HepG2 (cell line): ENCODE data around the gene ACD. TPM values are rescaled to one million over a fixed set of nuclear protein-coding genes. Genes with fewer than 3 reads are reported as not detected.
A peak's percentile ranks its signal among the peaks of the same experiment; 100 is the strongest.

Experiments used
- ATAC-seq: fragments of 200-7000 bp; cut with Tn5 transposase; 3 replicates; pipeline ENCODE4 v1.9.1; 2020; ENCODE audit warnings: mild to moderate bottlenecking, moderate library complexity
- BruUV-seq: library from RNA; stranded (reverse); fragments of 400-500 nt; replicated peaks from 2 replicates; lab custom pipeline; 2021; lab: Mats Ljungman, UMichigan
- CTCF ChIA-PET: fragments of 300-600 bp; formaldehyde crosslinking; extraction: SDS; loops from one replicate; lab custom pipeline; 2021; ENCODE audit warnings: low total read pairs, inconsistent platforms, low intra/inter-chr PET ratio; lab: Yijun Ruan, JAX
- POLR2A ChIA-PET: fragments of 350-600 bp; sonication (Branson Sonifier 250); formaldehyde crosslinking; loops from one replicate; lab custom pipeline; 2020; ENCODE audit warnings: antibody characterized with exemption, inconsistent platforms; lab: Yijun Ruan, JAX
- DNase-seq: peaks from one replicate; pipeline ENCODE4 v3.0.0-alpha.2; 2015; ENCODE audit warnings: low spot score
- FAIRE-seq: peaks from 3 replicates; lab custom pipeline; 2011; peaks lifted over from hg19 to GRCh38; lab: Jason Lieb, UNC
- H2AFZ ChIP-seq: one replicate; pipeline ENCODE4 v1.6.1; 2011; ENCODE audit warnings: low read length, inconsistent platforms
- H3K27ac ChIP-seq: fragments of 300-600 bp; 3 replicates; pipeline ENCODE4 v1.8.0; 2011; ENCODE audit warnings: mixed run types, mild to moderate bottlenecking, mixed read lengths, low read length, inconsistent platforms; ENCODE audit not compliant: insufficient read depth; ENCODE audit errors: extremely low read length
- H3K27me3 ChIP-seq, 2 experiments: fragments of 200-600 bp in 1 of 2; 2 replicates in 1 of 2; 3 replicates in 1 of 2; pipeline versions ENCODE4 v1.6.0 to v1.8.0; 2011; ENCODE audit warnings: low read length in 2 of 2, mild to moderate bottlenecking in 2 of 2, moderate library complexity in 2 of 2, inconsistent platforms in 1 of 2; ENCODE audit not compliant: insufficient read depth in 2 of 2, control insufficient read depth in 1 of 2
- H3K36me3 ChIP-seq, 2 experiments: fragments of 200-600 bp in 1 of 2; replicated peaks in 1 of 2; 2 replicates in 1 of 2; 3 replicates in 1 of 2; pipeline versions ENCODE4 v1.5.1 to v1.8.0; 2011; ENCODE audit warnings: low read length in 2 of 2, inconsistent platforms in 1 of 2; ENCODE audit not compliant: insufficient read depth in 2 of 2, control insufficient read depth in 1 of 2
- H3K4me1 ChIP-seq: 2 replicates; pipeline ENCODE4 v1.5.1; 2012; ENCODE audit warnings: low read length, inconsistent platforms; ENCODE audit not compliant: insufficient read depth
- H3K4me2 ChIP-seq: 2 replicates; pipeline ENCODE4 v1.6.0; 2011; ENCODE audit warnings: low read depth, low read length, inconsistent platforms
- H3K4me3 ChIP-seq, 3 experiments: fragments of 200-600 bp in 1 of 3; sonication (generic), shearing (Covaris generic) in 1 of 3; replicated peaks in 1 of 3; 2 replicates each; pipeline ENCODE4 v1.5.1; 2011 to 2016; ENCODE audit warnings: low read length in 3 of 3, inconsistent platforms in 2 of 3, low read depth in 2 of 3, mild to moderate bottlenecking in 2 of 3, control low read depth in 1 of 3, mixed read lengths in 1 of 3; ENCODE audit not compliant: insufficient read depth in 1 of 3
- H3K79me2 ChIP-seq: one replicate; pipeline ENCODE4 v1.6.1; 2011; ENCODE audit warnings: low read length, inconsistent platforms; ENCODE audit not compliant: insufficient read depth
- H3K9ac ChIP-seq: 2 replicates; pipeline ENCODE4 v1.6.0; 2011; ENCODE audit warnings: mild to moderate bottlenecking, low read depth, low read length, inconsistent platforms; ENCODE audit not compliant: insufficient read depth
- H3K9me3 ChIP-seq: 2 replicates; pipeline ENCODE4 v1.5.1; 2012; ENCODE audit warnings: mild to moderate bottlenecking, low read length
- H4K20me1 ChIP-seq: 2 replicates; pipeline ENCODE4 v1.6.0; 2011; ENCODE audit warnings: inconsistent platforms, mild to moderate bottlenecking, low read length, moderate library complexity; ENCODE audit not compliant: insufficient read depth
- FOSL2 ChIP-seq: sonication (generic); formaldehyde crosslinking; IDR thresholded peaks from 2 replicates; pipeline ENCODE4 v1.4.0; 2020; ENCODE audit warnings: missing genetic modification reagents
- HMGXB4 ChIP-seq, 2 experiments: sonication (generic) in 1 of 2; formaldehyde crosslinking in 1 of 2; IDR thresholded peaks; 2 replicates each; pipeline versions ENCODE4 v1.4.0 to v1.6.1; 2018 to 2020; ENCODE audit warnings: missing genetic modification reagents in 2 of 2, borderline replicate concordance in 1 of 2, low read depth in 1 of 2, mild to moderate bottlenecking in 1 of 2, missing biosample characterization in 1 of 2
- KDM5B ChIP-seq: sonication (generic); formaldehyde crosslinking; IDR thresholded peaks from 2 replicates; pipeline ENCODE4 v1.4.0; 2020; ENCODE audit warnings: missing genetic modification reagents, mild to moderate bottlenecking, borderline replicate concordance
- NCOA2 ChIP-seq: sonication (generic); formaldehyde crosslinking; IDR thresholded peaks from 2 replicates; pipeline ENCODE4 v1.8.0; 2022; ENCODE audit warnings: inconsistent platforms
- NONO ChIP-seq, 2 experiments: fragments of 450-650 bp in 1 of 2; sonication (generic) in 1 of 2; formaldehyde crosslinking in 1 of 2; IDR thresholded peaks in 1 of 2; conservative IDR thresholded peaks in 1 of 2; 2 replicates each; pipeline versions ENCODE4 v1.6.1 to v1.8.0; 2017 to 2022; ENCODE audit warnings: mild to moderate bottlenecking in 1 of 2, missing genetic modification reagents in 1 of 2, moderate library complexity in 1 of 2
- PATZ1 ChIP-seq: sonication (generic); formaldehyde crosslinking; IDR thresholded peaks from 2 replicates; pipeline ENCODE4 v1.4.0; 2020; ENCODE audit warnings: missing genetic modification reagents
- RBM39 ChIP-seq: fragments of 200-400 bp; formaldehyde crosslinking; IDR thresholded peaks from one replicate; pipeline ENCODE4 v1.6.1; 2018; ENCODE audit warnings: antibody characterized with exemption, mild to moderate bottlenecking, low read depth, low read length; ENCODE audit not compliant: poor library complexity, severe bottlenecking
- RFX3 ChIP-seq: IDR thresholded peaks from 2 replicates; pipeline ENCODE4 v1.6.1; 2016; ENCODE audit warnings: missing biosample characterization, missing genetic modification reagents
- SMAD3 ChIP-seq: sonication (generic); formaldehyde crosslinking; IDR thresholded peaks from 2 replicates; pipeline ENCODE4 v1.4.0; 2020; ENCODE audit warnings: missing genetic modification reagents
- SMC3 ChIP-seq: IDR thresholded peaks from 2 replicates; pipeline ENCODE4 v1.6.1; 2011; ENCODE audit warnings: low read length, improper control_type of control experiment
- TFDP2 ChIP-seq: sonication (generic); formaldehyde crosslinking; IDR thresholded peaks from 2 replicates; pipeline ENCODE4 v1.4.0; 2020; ENCODE audit warnings: missing genetic modification reagents
- THAP11 ChIP-seq: IDR thresholded peaks from 2 replicates; pipeline ENCODE4 v1.6.1; 2016; ENCODE audit warnings: missing biosample characterization, missing genetic modification reagents
- XRCC5 ChIP-seq: fragments of 200-400 bp; formaldehyde crosslinking; optimal IDR thresholded peaks from 2 replicates; pipeline ENCODE3; 2017; ENCODE audit warnings: mild to moderate bottlenecking, low read length
- ZKSCAN8 ChIP-seq: IDR thresholded peaks from 2 replicates; pipeline ENCODE4 v1.6.1; 2016; ENCODE audit warnings: borderline replicate concordance, missing genetic modification reagents, missing compliant biosample characterization
- ZNF260 ChIP-seq: sonication (generic); formaldehyde crosslinking; IDR thresholded peaks from 2 replicates; pipeline ENCODE4 v1.4.0; 2020; ENCODE audit warnings: missing genetic modification reagents, low read depth, mild to moderate bottlenecking, borderline replicate concordance
- ZNF614 ChIP-seq: IDR thresholded peaks from 2 replicates; pipeline ENCODE4 v1.6.1; 2018; ENCODE audit warnings: missing biosample characterization, missing genetic modification reagents, inconsistent platforms, borderline replicate concordance
- ZSCAN20 ChIP-seq: sonication (generic); formaldehyde crosslinking; IDR thresholded peaks from 2 replicates; pipeline ENCODE4 v1.4.0; 2020; ENCODE audit warnings: missing genetic modification reagents, mild to moderate bottlenecking, borderline replicate concordance
- WGBS: methylation state at CpG from one replicate; pipeline ENCODE4 v1.1.6; 2017; ENCODE audit warnings: low lambda C conversion rate; 5-methylcytosine and 5-hydroxymethylcytosine counted together
- in situ Hi-C: cut with HindIII; loops from 2 replicates; pipeline ENCODE4 v1.10.0; 2017; ENCODE audit warnings: low pct_unique_long_range_greater_than_20kb; ENCODE audit not compliant: extremely low pct_ligation_motif_present
- intact Hi-C: fragments of 100-400 bp; cut with micrococcal nuclease; formaldehyde crosslinking; loops from one replicate; pipeline ENCODE4 v1.10.0; 2022; ENCODE audit not compliant: unreplicated experiment
- polyA plus RNA-seq, 8 experiments: library from polyadenylated mRNA; depleted of rRNA in 3 of 8; stranded (reverse) in 7 of 8; unstranded in 1 of 8; fragments of >200 nt; fragmentation: Illumina TruSeq in 4 of 8; extraction: Trizol in 4 of 8; gene quantifications; 2 replicates each; pipeline versions ENCODE4 v1.2.1 to v1.2.3, GENCODE V29; 2011 to 2016; ENCODE audit warnings: low read depth in 4 of 8, missing spikeins in 1 of 8, mixed read lengths in 1 of 8; ENCODE audit not compliant: insufficient read depth in 1 of 8
- total RNA-seq, 5 experiments: library from RNA; depleted of rRNA; stranded (reverse); fragments of >200 nt; fragmentation: Illumina TruSeq; extraction: Trizol; gene quantifications; 2 replicates each; pipeline ENCODE4 v1.2.3, GENCODE V29; 2016; ENCODE audit warnings: low read depth in 1 of 5

The ACD gene
- total and polyA plus RNA-seq, 2 of the 13 experiments (the other 11 are each of a cell fraction or from before 2014, with no cell fraction given): 32.6 to 38.3 TPM

- POLR2A ChIA-PET: interaction anchor here (0.6 to 1.3 kb wide), 3 partner anchors 46 to 147 kb away, joined by 3 to 4 read pairs (median 3); partner anchors contain the start of gene GFOD2
- FAIRE-seq: peak; percentile 93
- peak; percentile 29; the same call in 1 of the 2 replicates for TF ChIP-seq TFDP2 (CRISPR knock-in tag)
- peak; percentile 75 for TF ChIP-seq SMC3
- no peak for TF ChIP-seq ZNF260 (CRISPR knock-in tag)
- 0 out of 2 replicates have a peak, but pooled peaks have one; percentile 10 for TF ChIP-seq PATZ1
- TF ChIP-seq SMAD3 (CRISPR knock-in tag): 0 out of 2 replicates have a peak, but pooled peaks have one; percentile 39
- no peak for TF ChIP-seq RFX3
- no peak for TF ChIP-seq NONO (IDR thresholded peaks at IDR 0.05)
- TF ChIP-seq NONO (CRISPR knock-in tag; conservative IDR thresholded peaks at IDR 0.05): no peak
- TF ChIP-seq XRCC5: peak; percentile 73
- peak; percentile 53; the same call in 1 of the 2 replicates for TF ChIP-seq KDM5B
- no peak for TF ChIP-seq ZSCAN20 (CRISPR knock-in tag)
- peak; percentile 35; the same call in 1 of the 2 replicates for TF ChIP-seq ZKSCAN8
- TF ChIP-seq HMGXB4 (CRISPR knock-in tag; IDR thresholded peaks at IDR 0.05; ENCODE audit: borderline replicate concordance in 1 of 2, low read depth in 1 of 2): 0 out of 4 replicates have a peak, but pooled peaks of 1 of the 2 experiments have one; percentile 30
- TF ChIP-seq ZNF614 (CRISPR knock-in tag): 0 out of 2 replicates have a peak, but pooled peaks have one; percentile 32
- TF ChIP-seq THAP11 (CRISPR knock-in tag): peak; percentile 78
- peak; percentile 8; the same call in 1 of the 2 replicates for TF ChIP-seq FOSL2 (CRISPR knock-in tag)
- TF ChIP-seq NCOA2 (CRISPR knock-in tag): peak; percentile 21; the same call in 1 of the 2 replicates
- no peak for TF ChIP-seq RBM39
These were observed 12.9 kb upstream of the ACD start for GRCh38 chr16:67672739-67673662.

More at GRCh38 chr16:67672739-67673662, 12.9 kb upstream of the ACD start:
- peak; percentile 45 for ATAC-seq
- peaks cover 21% of the 10 kb centered on the region for H3K4me1 ChIP-seq
- peak; percentile 72 for DNase-seq
- H4K20me1 ChIP-seq: no peaks in the 10 kb centered on the region
- H3K9me3 ChIP-seq: no peaks in the 10 kb centered on the region
- no peak overlapping the region for H3K4me2 ChIP-seq
- WGBS: 63% methylated on average over 9 of the region's 13 CpGs
- CTCF ChIA-PET: interaction anchor here (0.7 to 2.0 kb wide), 9 partner anchors 134 to 255 kb away, joined by 3 to 17 read pairs (median 4); partner anchors contain the start of gene TSNAXIP1
- in situ Hi-C loops: no loop called here
- H3K9ac ChIP-seq: no peak overlapping the region
- H3K79me2 ChIP-seq: no peaks in the 10 kb centered on the region
- H3K36me3 ChIP-seq: peaks cover 0 to 2% of the 10 kb centered on the region in 2 experiments; a peak in 2 of 5 replicates
- H3K27ac ChIP-seq: no peak overlapping the region
- intact Hi-C loops: loop anchor here (1.0 to 5.0 kb wide), 3 partner anchors 134 to 254 kb away; partner anchors contain the start of genes RANBP10 and TSNAXIP1
- no peak overlapping the region for H3K4me3 ChIP-seq
- no TSS peak for BruUV-seq
- no peak overlapping the region for H2AFZ ChIP-seq
- no peaks in the 10 kb centered on the region for H3K27me3 ChIP-seq
